Type B pancreatic cell (in vitro differentiated cells): ENCODE results near the gene SIPA1L3. TPM values are rescaled to one million over a fixed set of nuclear protein-coding genes. Genes with fewer than 3 reads are reported as not detected.
A peak's percentile ranks its signal among the peaks of the same experiment; 100 is the strongest.

Experiments used
- DNase-seq: peaks from one replicate; pipeline ENCODE4 v3.0.0; 2021; ENCODE audit warnings: mixed read lengths; ENCODE audit not compliant: unreplicated experiment; ENCODE audit errors: extremely low spot score
- H3K27ac Mint-ChIP-seq: 2 replicates; pipeline ENCODE4 v1.8.0; 2021; ENCODE audit warnings: mild to moderate bottlenecking, mixed read lengths
- H3K27me3 Mint-ChIP-seq: 2 replicates; pipeline ENCODE4 v1.8.0; 2021; ENCODE audit warnings: mixed read lengths
- H3K36me3 Mint-ChIP-seq: 2 replicates; pipeline ENCODE4 v1.8.0; 2021; ENCODE audit warnings: mixed read lengths
- H3K4me1 Mint-ChIP-seq: one replicate; pipeline ENCODE4 v1.8.0; 2021; ENCODE audit warnings: mixed read lengths; ENCODE audit not compliant: unreplicated experiment
- H3K4me3 Mint-ChIP-seq: 2 replicates; pipeline ENCODE4 v1.8.0; 2021; ENCODE audit warnings: mild to moderate bottlenecking, mixed read lengths
- H3K9me3 Mint-ChIP-seq: 2 replicates; pipeline ENCODE4 v1.8.0; 2021; ENCODE audit warnings: mixed read lengths
- total RNA-seq: library from RNA; stranded (reverse); gene quantifications from 2 replicates; pipeline ENCODE4 v1.2.1, GENCODE V29; 2021; ENCODE audit warnings: low replicate concordance
- TF ChIP-seq, protein P1 (sequence below): fragments of 200-600 bp; sonication (generic); conservative IDR thresholded peaks from 2 replicates; pipeline ENCODE4 v1.5.0; 2021; ENCODE audit warnings: antibody characterized with exemption, mild to moderate bottlenecking

Gene SIPA1L3
- total RNA-seq, 1 donor from 2014 or later: 53.7 TPM

DNA sequence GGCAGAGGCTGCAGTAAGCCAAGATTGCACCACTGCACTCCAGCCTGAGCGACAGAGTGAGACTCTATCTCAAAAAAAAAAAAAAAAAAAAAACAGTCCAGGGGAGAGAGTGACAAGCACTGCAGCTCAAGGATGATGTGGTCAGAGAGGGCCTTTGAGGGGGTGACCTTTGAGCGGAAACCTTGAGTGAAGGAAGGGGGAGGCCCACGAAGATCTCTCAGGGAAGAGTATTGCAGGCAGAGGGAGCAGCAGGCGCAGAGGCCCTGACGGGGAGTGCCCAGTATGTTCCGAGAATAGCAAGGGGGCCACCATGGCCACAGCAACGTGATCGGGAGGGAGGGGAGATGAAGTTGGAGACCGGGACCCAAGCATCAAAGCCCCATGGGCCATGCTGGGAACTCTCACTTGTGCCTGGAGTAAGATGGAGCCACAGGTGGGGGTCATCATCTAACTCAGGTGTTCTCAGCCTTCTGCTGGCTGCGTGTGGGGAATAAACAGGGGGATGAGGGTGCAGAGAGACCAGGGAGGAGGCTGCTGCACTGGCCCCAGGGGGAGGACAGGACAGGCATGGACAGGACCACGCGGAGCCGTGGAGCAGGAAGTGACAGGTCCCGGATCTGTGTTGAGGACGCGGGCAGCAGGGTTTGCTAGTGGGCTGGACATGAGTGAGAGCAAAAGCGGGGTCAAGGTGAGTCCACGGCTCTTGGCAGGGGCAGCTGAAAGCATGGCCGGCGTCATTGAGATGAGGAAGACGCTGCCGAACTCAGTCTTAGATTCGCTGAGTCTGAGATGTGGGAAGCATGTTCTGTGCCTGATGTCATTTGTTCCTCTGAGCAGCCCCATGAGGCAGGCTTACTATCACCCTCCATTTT lies 256.6 kb downstream of the SIPA1L3 start:
- no peak overlapping the region for H3K27ac Mint-ChIP-seq
- no peak for DNase-seq
- H3K4me3 Mint-ChIP-seq: no peak overlapping the region
- TF ChIP-seq, protein P1, sequence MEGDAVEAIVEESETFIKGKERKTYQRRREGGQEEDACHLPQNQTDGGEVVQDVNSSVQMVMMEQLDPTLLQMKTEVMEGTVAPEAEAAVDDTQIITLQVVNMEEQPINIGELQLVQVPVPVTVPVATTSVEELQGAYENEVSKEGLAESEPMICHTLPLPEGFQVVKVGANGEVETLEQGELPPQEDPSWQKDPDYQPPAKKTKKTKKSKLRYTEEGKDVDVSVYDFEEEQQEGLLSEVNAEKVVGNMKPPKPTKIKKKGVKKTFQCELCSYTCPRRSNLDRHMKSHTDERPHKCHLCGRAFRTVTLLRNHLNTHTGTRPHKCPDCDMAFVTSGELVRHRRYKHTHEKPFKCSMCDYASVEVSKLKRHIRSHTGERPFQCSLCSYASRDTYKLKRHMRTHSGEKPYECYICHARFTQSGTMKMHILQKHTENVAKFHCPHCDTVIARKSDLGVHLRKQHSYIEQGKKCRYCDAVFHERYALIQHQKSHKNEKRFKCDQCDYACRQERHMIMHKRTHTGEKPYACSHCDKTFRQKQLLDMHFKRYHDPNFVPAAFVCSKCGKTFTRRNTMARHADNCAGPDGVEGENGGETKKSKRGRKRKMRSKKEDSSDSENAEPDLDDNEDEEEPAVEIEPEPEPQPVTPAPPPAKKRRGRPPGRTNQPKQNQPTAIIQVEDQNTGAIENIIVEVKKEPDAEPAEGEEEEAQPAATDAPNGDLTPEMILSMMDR: no peak
- peaks cover 27% of the 10 kb centered on the region for H3K36me3 Mint-ChIP-seq
- H3K4me1 Mint-ChIP-seq: no peaks in the 10 kb centered on the region
- H3K27me3 Mint-ChIP-seq: no peaks in the 10 kb centered on the region
- H3K9me3 Mint-ChIP-seq: no peaks in the 10 kb centered on the region

DNA sequence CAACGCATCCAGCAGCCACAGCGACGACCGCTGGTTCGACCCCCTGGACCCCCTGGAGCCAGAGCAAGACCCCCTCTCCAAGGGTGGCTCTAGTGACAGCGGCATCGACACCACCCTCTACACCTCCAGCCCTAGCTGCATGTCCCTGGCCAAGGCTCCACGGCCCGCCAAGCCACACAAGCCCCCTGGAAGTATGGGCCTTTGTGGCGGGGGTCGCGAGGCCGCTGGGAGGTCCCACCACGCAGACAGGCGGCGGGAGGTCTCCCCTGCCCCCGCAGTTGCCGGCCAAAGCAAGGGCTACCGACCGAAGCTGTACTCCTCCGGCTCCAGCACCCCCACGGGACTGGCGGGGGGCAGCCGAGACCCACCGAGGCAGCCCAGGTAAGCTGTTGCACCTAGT lies 257.5 kb downstream of the SIPA1L3 start:
- Mint-ChIP-seq H3K4me1 (no peaks in the 10 kb centered on the region), H3K36me3 (peaks cover 27% of the 10 kb centered on the region)

DNA sequence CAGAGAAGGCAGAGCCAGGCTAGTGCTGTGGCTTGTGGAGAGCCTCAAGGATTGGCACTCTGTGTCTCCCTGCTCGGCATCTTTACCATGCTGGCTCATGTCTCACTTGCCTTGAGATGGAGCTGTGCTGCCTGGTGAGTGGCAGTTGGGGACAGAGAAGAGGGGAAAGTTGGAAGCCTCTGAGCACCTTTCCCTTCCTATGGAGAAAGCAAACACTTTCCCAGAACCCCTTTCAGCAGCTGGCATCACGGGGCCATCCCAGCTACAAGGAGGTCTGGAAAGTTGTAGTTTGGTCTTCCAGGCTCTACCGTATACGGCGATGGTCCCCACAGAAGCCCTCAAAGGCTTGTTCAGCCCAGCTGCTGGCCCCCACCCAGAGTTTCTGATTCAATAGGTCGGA lies 258.3 kb downstream of the SIPA1L3 start:
- no peak for DNase-seq
- H3K4me3 Mint-ChIP-seq: no peak overlapping the region
- TF ChIP-seq, protein P1: no peak
- no peaks in the 10 kb centered on the region for H3K9me3 Mint-ChIP-seq
- H3K27me3 Mint-ChIP-seq: no peaks in the 10 kb centered on the region
- no peaks in the 10 kb centered on the region for H3K4me1 Mint-ChIP-seq
- H3K27ac Mint-ChIP-seq: no peak overlapping the region
- peaks cover 27% of the 10 kb centered on the region for H3K36me3 Mint-ChIP-seq

More for the DNA sequence above, 257.5 kb downstream of the SIPA1L3 start:
- Mint-ChIP-seq H3K9me3 (no peaks in the 10 kb centered on the region), H3K4me3 (no peak overlapping the region), H3K27ac (no peak overlapping the region), H3K27me3 (no peaks in the 10 kb centered on the region)
- TF ChIP-seq, protein P1: no peak
- no peak for DNase-seq

DNA sequence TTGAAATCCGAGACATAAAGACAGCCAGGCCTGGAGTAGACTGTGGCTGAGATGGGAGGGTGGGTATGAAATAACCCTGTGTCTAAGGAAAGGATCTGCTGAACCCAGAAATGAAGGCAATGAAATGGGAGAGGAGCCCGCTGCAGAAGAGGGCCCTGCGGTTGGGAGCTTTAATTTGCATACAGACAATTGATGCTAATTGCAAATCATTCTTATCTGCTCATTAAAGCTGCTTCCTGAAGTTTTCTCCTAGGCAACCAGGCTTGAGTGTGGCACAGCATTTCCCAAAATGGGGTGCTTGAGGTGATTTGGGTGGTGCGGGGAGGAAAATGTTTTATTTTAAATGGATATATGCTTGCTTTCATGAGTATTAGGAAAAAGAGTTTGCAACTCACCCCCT lies 261.6 kb downstream of the SIPA1L3 start:
- no peak overlapping the region for H3K27ac Mint-ChIP-seq
- H3K36me3 Mint-ChIP-seq: peaks cover 15% of the 10 kb centered on the region
- no peak for DNase-seq
- TF ChIP-seq, protein P1: no peak
- H3K4me1 Mint-ChIP-seq: no peaks in the 10 kb centered on the region
- H3K27me3 Mint-ChIP-seq: no peaks in the 10 kb centered on the region
- no peak overlapping the region for H3K4me3 Mint-ChIP-seq
- H3K9me3 Mint-ChIP-seq: no peaks in the 10 kb centered on the region

DNA sequence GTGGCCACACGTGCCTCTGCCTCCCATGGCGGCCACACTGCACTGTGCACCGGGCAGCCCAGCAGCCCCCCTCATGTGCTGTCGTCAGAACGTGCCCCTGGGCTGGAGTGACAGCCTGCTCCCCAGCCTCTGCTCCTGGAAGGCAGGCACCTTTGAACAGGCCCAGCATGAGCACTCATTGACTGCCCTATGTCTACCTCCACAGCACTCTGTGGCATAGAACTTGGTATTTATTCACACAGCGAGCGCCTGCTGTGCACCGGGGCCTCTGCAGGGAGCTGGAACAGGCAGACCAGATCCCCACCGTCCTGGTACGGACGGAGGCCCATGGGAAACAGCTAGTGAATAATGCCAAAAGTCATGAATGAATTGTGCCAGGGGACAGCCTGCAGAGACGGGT lies 263.3 kb downstream of the SIPA1L3 start:
- Mint-ChIP-seq H3K4me1 (no peaks in the 10 kb centered on the region), H3K36me3 (peaks cover 10% of the 10 kb centered on the region), H3K27ac (peak overlapping the region; percentile 59), H3K4me3 (no peak overlapping the region), H3K27me3 (no peaks in the 10 kb centered on the region), H3K9me3 (no peaks in the 10 kb centered on the region)
- no peak for DNase-seq
- TF ChIP-seq, protein P1: no peak
